HUES64 (cell line): Measurements from ENCODE around the gene ZNF557.

Experiments
- H3K27ac ChIP-seq: 2 replicates; pipeline ENCODE4 v1.7.0; 2013; ENCODE audit warnings: low read depth, low read length, inconsistent platforms
- H3K27me3 ChIP-seq: 2 replicates; pipeline ENCODE4 v1.6.1; 2013; ENCODE audit warnings: mild to moderate bottlenecking, low read length; ENCODE audit not compliant: insufficient read depth
- H3K36me3 ChIP-seq: 2 replicates; pipeline ENCODE4 v1.6.1; 2013; ENCODE audit warnings: mild to moderate bottlenecking, low read length; ENCODE audit not compliant: insufficient read depth
- H3K4me1 ChIP-seq: 2 replicates; pipeline ENCODE4 v1.6.1; 2013; ENCODE audit warnings: mild to moderate bottlenecking, low read length, moderate library complexity; ENCODE audit not compliant: insufficient read depth
- H3K4me3 ChIP-seq: 2 replicates; pipeline ENCODE4 v1.5.1; 2013; ENCODE audit warnings: mild to moderate bottlenecking, low read length, moderate library complexity
- H3K9ac ChIP-seq: 2 replicates; pipeline ENCODE4 v1.6.1; 2013; ENCODE audit warnings: mild to moderate bottlenecking, low read depth, low read length
- H3K9me3 ChIP-seq: 2 replicates; pipeline ENCODE4 v1.6.1; 2013; ENCODE audit warnings: low read depth, low read length; ENCODE audit not compliant: insufficient read depth
- WGBS: fragments of 150-250, 120-280 bp; methylation state at CpG from one replicate; pipeline ENCODE4 v1.1.7; 2013; ENCODE audit warnings: missing lambda C conversion rate; 5-methylcytosine and 5-hydroxymethylcytosine counted together

ZNF557 gene

GRCh38 chr19:7076151-7076550, 6.6 kb downstream of the ZNF557 start:
- H3K27ac ChIP-seq, result no peak overlapping the region
- H3K9me3 ChIP-seq, result peaks cover 48% of the 10 kb centered on the region
- no peaks in the 10 kb centered on the region for H3K27me3 ChIP-seq
- no peaks in the 10 kb centered on the region for H3K4me1 ChIP-seq
- no peak overlapping the region for H3K4me3 ChIP-seq
- peaks cover 85% of the 10 kb centered on the region for H3K36me3 ChIP-seq
- WGBS, result 94% methylated on average over 6 of the region's 6 CpGs
- H3K9ac ChIP-seq, result no peak overlapping the region

DNA sequence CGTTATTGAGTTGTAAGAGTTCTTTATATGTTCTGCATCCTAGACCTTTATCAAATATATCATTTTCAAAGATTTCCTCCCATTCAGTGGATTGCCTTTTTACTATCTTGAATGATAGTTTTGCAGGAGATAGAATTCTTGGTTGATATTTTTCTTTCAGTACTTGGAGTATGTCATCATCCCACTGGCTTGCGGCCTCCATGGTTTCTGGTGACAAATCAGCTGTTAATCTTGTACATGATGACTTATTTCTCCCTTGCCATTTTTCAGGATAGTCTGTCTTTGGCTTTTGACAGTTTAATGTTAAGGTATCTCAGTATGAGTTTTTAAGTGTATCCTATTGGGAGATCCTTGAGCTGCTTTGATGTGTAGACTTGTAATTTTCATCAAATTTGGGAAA, 8.5 kb downstream of the ZNF557 start:
- WGBS, result 100% methylated on average over 1 of the region's 2 CpGs
- Histone ChIP-seq H3K27me3 (no peaks in the 10 kb centered on the region), H3K4me1 (no peaks in the 10 kb centered on the region), H3K4me3 (no peak overlapping the region; the same call in 1 of the 2 replicates), H3K36me3 (peaks cover 91% of the 10 kb centered on the region), H3K9me3 (peaks cover 66% of the 10 kb centered on the region), H3K27ac (no peak overlapping the region), H3K9ac (no peak overlapping the region)

DNA sequence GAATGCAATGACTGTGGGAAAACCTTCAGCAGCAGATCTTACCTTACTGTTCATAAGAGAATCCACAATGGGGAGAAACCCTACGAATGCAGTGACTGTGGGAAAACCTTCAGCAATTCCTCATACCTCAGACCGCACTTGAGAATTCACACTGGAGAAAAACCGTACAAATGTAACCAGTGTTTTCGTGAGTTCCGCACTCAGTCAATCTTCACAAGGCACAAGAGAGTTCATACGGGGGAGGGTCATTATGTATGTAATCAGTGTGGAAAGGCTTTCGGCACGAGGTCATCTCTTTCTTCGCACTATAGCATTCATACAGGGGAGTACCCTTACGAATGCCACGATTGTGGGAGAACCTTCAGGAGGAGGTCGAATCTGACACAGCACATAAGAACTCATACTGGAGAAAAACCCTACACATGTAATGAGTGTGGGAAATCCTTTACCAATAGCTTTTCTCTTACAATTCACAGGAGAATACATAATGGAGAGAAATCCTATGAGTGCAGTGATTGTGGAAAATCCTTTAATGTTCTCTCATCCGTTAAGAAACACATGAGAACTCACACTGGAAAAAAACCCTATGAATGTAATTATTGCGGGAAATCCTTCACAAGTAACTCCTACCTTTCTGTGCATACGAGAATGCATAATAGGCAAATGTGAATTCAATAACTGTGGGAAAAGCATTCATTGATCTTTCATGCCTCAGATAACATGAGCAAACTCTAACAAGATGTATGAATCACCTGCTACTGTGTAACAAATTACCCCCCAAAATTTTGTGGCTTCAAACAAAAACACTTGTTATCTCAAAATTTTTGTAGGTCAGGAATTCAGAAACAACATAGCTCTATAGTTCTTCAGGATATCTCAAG, 13.8 kb downstream of the ZNF557 start:
- H3K27me3 ChIP-seq, result no peaks in the 10 kb centered on the region
- WGBS, result 98% methylated on average over 14 of the region's 15 CpGs
- peak overlapping the region; percentile 14 for H3K4me3 ChIP-seq
- no peak overlapping the region for H3K9ac ChIP-seq
- peaks cover 87% of the 10 kb centered on the region for H3K36me3 ChIP-seq
- H3K9me3 ChIP-seq, result peaks cover 95% of the 10 kb centered on the region
- no peak overlapping the region for H3K27ac ChIP-seq
- no peaks in the 10 kb centered on the region for H3K4me1 ChIP-seq

DNA sequence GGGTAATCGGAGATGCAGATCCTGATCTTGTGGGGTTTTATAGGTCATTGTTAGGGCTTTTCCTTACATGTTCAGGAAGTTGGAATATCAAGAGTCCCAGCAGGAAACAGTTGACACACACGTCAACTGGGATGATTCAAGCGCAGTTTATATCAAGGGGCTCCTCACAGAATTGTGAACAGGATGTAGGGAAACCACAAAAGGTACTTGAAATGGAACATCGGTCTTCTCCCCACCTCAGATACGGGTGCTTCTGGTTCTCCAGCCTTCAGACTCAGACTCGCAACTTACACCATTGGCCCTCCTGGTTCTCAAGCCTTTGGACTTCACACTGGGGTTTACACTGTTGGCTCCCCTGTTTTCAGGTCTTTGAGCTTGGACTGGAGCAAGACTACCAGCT, 19.5 kb downstream of the ZNF557 start:
- WGBS, result 95% methylated on average over 6 of the region's 6 CpGs
- Histone ChIP-seq H3K4me3 (no peak overlapping the region), H3K36me3 (peaks cover 49% of the 10 kb centered on the region), H3K9me3 (peaks cover 67% of the 10 kb centered on the region), H3K27me3 (no peaks in the 10 kb centered on the region), H3K27ac (no peak overlapping the region), H3K4me1 (no peaks in the 10 kb centered on the region), H3K9ac (no peak overlapping the region)

DNA sequence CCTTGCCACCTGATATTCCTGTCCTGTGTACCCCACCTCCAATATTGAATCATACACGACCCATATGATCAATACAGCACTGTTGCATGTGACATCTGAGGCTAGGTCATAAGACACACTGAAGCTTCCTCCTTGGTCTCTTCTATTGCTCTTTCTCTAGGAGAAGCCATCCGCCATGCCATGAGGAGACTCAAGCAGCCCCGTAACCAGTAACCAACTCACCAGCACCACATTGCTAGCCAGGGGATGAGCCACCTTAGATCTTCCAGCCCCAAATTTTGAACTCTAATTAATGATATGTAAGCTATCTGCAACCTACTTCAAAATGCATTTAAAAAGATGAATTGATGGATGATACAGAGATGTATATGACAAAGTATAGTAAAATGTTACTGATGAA, 28.6 kb downstream of the ZNF557 start:
- Histone ChIP-seq H3K36me3 (no peaks in the 10 kb centered on the region), H3K9ac (peak overlapping the region; percentile 82), H3K27me3 (no peaks in the 10 kb centered on the region), H3K4me1 (no peaks in the 10 kb centered on the region), H3K4me3 (peak overlapping the region; percentile 65), H3K9me3 (peaks cover 23% of the 10 kb centered on the region), H3K27ac (no peak overlapping the region)
- WGBS, result 92% methylated on average over 3 of the region's 3 CpGs

DNA sequence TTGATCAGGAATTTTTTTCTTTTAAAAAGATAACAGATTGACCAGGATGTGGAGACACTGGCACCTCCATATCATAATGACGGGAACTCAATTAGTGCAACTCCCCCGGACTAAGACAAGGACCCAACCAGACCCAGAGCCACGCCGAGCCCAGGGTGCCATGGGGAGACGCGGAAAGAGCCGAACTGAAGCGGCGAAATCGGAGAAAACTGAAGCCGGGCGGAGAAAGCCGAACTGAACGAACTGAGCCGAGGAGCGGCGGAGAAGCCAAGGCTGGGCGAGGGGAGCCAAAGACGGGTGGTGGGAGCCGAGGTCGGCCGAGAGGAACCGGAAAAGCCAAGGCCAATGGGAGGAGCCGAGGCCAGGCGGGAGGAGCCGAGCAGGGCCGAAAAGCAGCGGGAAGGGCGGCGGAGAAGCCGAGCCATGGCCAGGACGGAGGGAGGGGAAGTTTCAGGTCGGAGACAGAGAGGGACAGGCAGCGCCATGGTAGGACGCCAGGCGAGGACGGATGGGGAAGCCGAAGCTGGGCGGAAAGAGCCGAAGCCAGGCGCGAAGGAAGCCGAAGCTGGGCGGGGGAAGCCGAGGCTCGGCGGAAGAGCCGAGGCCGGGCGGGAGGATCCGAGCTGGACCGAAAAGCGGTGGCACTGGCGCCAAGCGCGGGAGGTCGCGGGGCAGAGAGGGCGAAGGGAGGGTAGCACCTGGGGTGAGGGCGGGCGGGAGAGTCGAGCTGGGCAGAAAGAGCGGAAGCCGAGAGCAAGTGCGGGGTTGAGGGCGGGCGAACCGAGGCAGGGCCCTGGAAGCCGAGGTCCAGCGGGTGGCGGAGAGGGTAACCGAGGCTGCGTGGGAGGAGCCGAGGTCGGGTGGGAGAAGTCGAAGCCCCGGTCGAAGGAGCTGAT, 29.4 kb downstream of the ZNF557 start:
- H3K4me3 ChIP-seq, result peak overlapping the region; percentile 65
- no peaks in the 10 kb centered on the region for H3K36me3 ChIP-seq
- H3K27me3 ChIP-seq, result no peaks in the 10 kb centered on the region
- no peaks in the 10 kb centered on the region for H3K4me1 ChIP-seq
- H3K9me3 ChIP-seq, result peaks cover 19% of the 10 kb centered on the region
- H3K27ac ChIP-seq, result peak overlapping the region; percentile 85
- WGBS, result under 1% methylated on average over 78 of the region's 78 CpGs
- peak overlapping the region; percentile 82 for H3K9ac ChIP-seq

GRCh38 chr19:7099597-7099921, 30.1 kb downstream of the ZNF557 start:
- H3K4me3 ChIP-seq, result peak overlapping the region; percentile 65
- no peaks in the 10 kb centered on the region for H3K36me3 ChIP-seq
- peaks cover 19% of the 10 kb centered on the region for H3K9me3 ChIP-seq
- peak overlapping the region; percentile 82 for H3K9ac ChIP-seq
- 5% methylated on average over 7 of the region's 9 CpGs for WGBS
- H3K27me3 ChIP-seq, result 0 out of 2 replicates have a peak, but pooled peaks cover 3% of the 10 kb centered on the region
- no peaks in the 10 kb centered on the region for H3K4me1 ChIP-seq
- H3K27ac ChIP-seq, result no peak overlapping the region; the same call in 1 of the 2 replicates

DNA sequence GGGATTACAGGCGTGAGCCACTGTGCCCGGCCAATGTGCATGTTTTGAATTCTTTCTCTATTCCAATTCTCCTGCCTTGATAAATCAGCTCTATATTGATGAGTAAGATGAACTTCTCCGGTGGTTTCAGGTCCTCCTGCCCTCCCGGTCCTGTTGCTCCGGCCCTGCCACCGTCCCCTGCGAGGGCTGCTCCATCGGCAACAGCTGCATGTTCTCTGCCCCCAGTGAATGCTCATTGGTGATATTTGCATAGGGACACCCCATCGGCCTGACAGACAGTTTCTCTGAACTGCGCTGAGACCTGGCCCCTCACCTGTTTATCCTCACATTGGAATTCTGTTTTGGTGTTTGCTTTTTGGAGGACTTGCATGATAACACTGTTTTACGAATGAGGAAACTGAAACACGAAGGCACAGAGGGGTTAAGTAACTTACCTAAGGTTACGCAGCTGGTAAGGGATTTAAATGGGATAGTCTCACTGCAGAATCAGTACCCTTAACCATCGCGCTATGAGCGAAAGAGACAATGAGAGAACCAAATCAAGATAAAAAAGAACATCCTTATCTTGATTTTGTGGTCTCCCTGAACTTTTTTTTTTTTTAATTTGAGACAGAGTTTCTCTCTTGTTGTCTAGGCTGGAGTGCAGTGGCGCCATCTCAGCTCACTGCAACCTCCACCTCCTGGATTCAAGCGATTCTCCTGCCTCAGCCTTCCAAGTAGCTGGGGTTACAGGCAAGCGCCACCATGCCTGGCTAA, 32.2 kb downstream of the ZNF557 start:
- no peak overlapping the region for H3K4me3 ChIP-seq
- H3K36me3 ChIP-seq, result no peaks in the 10 kb centered on the region
- H3K27ac ChIP-seq, result no peak overlapping the region
- no peaks in the 10 kb centered on the region for H3K9me3 ChIP-seq
- H3K27me3 ChIP-seq, result 0 out of 2 replicates have a peak, but pooled peaks cover 3% of the 10 kb centered on the region
- no peaks in the 10 kb centered on the region for H3K4me1 ChIP-seq
- 87% methylated on average over 18 of the region's 19 CpGs for WGBS
- H3K9ac ChIP-seq, result no peak overlapping the region

GRCh38 chr19:7104747-7105447, 35.4 kb downstream of the ZNF557 start:
- Histone ChIP-seq H3K9ac (no peak overlapping the region), H3K27me3 (0 out of 2 replicates have a peak, but pooled peaks cover 3% of the 10 kb centered on the region), H3K4me1 (no peaks in the 10 kb centered on the region), H3K4me3 (no peak overlapping the region), H3K9me3 (no peaks in the 10 kb centered on the region), H3K36me3 (no peaks in the 10 kb centered on the region), H3K27ac (no peak overlapping the region)
